GM19395 (cell line): ENCODE results near the gene RBM20.
A peak's percentile ranks its signal among the peaks of the same experiment; 100 is the strongest.

Source experiments
- ATAC-seq: cut with Tn5 transposase; IDR thresholded peaks from one replicate; pipeline ENCODE4 v1.9.1; 2021; ENCODE audit warnings: mild to moderate bottlenecking, moderate library complexity; ENCODE audit not compliant: unreplicated experiment

RBM20 gene

DNA sequence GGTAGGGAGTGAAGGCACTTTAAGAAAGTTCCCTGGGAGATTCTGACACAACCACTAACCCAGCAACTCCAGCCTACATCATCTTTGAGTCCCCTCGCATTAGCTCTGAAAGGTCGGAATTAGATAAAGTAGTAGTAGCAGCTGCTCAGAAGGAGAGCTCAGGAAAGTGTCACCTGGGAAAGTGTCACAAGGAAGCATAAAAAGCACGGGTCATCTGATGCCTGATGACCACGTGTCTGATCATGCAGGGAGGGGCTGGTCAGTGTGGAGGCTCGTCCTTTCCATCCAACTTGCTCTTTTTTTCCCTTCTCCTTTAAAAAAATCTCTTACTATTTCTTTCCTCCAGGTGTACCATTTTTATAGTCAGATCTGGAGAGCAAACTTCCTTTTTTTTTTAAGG lies 180.5 kb downstream of the RBM20 start:
- no peak for ATAC-seq

- no peak for ATAC-seq
Measured at GRCh38 chr10:110825508-110825907, 181.4 kb downstream of the RBM20 start.

DNA sequence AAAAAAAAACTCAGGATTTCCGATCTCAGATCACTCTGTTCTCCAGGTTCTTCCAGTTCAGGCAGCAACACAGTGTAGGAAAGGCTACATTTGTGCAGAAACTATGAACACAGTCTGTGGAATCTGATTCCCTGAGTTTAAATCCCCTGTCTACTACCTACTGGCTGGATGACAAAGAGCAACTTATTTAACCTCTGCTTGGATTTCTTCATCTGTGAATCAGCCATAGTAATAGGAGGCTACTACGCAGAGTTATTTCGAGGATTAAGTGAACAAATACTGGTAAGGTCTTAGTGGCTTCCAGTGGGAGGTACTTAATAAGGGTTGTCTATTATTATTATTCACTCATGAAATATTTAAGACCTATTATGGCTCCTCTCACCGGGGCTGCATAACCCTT lies 183.3 kb downstream of the RBM20 start:
- ATAC-seq: no peak

DNA sequence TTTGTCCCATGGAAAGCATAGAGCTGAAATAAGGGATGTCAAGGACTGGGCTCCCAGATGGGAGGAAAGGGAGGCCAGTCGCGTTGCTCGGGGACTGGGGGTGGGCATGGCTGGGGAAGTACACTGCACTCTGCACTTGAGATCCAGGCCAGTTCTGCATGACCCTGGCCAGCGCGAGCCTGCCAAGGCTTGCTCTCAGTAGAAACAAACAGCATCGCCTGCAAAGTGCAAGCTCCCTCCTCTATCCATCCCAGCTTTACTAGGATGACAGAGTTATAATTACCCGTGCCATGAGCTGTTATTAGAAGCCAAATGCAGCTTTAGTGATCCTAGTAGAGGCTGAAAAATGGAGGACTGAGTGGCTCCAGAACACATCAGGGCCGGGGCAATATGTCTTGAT lies 183.7 kb downstream of the RBM20 start:
- no peak for ATAC-seq

GRCh38 chr10:110828525-110828924 lies 184.4 kb downstream of the RBM20 start:
- ATAC-seq: no peak

DNA sequence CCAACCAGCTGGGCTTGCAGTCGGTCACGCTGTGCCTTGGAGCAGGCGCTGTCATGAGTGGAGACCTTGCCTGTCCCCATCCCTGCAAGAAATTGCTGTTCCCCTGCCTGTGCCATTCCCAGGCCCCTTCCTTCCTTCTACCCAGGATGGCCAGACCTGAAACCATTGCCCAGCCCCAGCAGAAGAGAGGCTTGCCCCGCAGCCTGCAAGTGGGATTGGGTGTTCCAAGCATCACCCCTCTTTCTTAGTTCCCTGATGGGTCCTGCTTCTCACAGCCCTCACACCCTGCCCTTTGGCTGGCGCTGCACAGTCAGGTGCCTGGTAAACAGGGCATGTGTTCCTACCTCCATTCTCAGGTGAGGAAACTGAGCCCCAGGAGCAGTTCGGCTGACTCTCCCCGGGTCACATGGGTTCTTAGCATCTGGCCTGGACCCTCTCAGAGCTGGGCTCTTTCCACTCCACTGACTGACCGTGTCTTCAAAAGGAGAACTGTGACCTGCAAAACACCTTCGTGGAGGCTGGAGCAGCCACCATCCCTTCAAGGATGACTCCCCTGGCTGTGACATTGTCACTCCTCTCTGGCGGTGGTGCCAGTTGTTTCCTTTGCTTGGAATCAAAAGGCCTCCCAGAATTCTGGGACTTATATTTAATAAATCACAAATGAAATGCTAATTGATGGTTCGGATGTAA lies 185.7 kb downstream of the RBM20 start:
- no peak for ATAC-seq

GRCh38 chr10:110833234-110833940 lies 189.3 kb downstream of the RBM20 start:
- ATAC-seq: no peak

DNA sequence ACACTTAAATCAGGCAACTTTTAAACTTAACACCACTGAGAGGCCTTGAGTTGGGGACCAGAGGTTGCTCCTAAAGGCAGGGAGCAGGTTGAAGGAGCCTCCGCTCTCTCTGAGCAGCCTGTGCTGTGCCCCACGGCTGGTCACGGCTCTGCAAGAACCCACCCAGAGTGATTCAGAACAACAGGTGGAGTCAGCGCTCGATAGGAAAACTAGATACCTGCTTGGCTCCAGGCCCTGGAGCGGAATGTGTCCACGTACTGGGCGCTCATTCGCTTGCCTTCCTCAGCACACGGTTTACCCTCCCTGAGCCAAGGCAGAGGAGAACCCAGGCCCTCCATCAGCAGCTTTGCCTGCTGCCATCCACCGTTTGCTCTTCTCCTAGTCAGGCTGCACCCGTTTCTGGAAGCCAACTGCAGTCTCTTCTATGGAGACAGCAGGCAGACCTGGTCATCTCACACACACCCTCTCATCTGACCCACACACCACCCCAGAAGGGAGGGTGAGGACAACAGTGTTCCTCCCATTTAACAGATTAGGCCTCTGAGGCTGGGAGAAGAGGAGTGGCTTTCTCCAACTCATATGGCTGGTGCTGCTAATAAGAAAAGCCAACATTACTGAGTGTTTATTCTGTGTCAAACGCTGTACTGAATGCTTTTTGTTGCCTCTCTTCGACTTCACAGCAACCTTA lies 189.9 kb downstream of the RBM20 start:
- ATAC-seq: no peak

GRCh38 chr10:110834629-110835301 lies 190.6 kb downstream of the RBM20 start:
- ATAC-seq: no peak

- ATAC-seq: no peak
Measured at GRCh38 chr10:110835841-110836240, 191.7 kb downstream of the RBM20 start.

DNA sequence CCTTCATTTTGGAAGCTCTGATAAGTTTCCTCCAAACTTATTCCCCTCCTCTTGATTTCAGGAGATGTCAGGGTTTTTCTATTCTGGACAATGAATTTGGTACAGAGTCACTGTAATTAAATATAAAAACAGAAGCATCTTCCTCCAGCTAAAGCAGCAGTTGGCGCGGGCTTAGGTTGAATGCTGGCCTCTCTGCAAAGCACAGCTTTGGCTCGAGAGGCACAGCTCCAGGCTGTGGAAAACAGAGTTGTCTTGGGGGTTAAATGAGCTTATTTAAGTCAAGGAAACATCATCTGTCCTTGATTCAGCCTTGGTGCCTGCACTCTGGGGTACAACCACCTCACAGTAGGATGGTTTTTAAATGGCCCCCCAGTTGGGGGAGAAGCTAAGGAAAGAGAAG lies 192.6 kb downstream of the RBM20 start:
- no peak for ATAC-seq

DNA sequence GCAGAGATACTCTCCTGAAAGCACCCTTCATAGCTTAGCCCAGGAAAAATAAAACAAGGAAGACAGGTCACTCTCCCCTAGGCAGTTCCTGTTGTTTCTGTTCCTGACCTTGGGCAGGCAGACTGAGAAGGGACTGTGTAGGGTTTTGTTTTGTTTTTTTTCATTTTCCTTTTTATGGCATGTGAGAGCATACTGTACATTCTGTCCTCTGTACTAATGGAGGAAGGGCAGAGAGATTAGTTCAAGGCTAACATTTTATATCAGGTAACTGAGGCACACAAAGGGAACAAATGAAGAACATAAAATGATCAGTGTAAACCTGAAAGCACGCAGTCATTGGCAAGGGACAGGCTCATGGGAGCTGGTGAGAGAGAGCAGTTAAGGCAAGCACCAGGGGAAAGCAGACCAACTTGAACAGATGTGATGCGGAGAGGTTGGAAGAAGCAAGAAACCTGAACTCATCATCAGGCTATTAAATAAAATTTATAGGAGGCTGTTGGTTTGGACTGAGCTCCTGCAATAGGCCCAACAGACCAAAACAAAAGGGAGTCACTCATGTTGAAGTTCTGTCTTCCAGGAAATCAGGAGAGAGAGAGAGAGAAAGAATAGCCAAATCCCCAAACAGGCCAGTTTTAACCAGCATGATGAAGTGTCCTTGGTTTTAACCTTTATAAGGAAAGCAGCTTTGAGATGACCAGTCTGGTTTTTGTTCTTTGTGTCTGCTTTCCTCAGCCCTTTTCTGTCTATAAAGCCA lies 193.5 kb downstream of the RBM20 start:
- no peak for ATAC-seq

GRCh38 chr10:110840225-110840922 lies 196.2 kb downstream of the RBM20 start:
- no peak for ATAC-seq

DNA sequence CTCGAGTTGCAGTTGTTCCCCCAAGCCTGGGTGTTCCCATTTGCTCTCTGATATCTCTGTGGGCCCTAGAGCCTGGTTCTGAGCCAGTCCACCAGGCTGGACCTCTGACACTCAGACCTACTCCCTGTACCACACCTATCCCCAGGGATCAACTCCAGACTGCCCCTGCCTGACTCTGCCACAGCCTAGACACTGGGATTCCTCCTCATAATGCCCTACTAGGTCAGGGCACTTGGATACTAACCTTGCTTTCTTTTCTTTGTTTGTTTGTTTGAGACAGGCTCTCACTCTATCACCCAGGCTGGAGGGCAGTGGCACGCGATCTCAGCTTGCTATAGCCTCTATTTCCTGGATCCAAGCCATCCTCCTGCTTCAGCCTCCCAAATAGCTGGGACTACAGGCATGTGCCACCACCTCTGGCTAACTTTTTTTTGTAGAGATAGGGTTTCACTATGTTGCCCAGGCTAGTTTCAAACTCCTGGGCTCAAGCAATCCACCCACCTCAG lies 196.8 kb downstream of the RBM20 start:
- no peak for ATAC-seq

GRCh38 chr10:110841767-110842267 lies 197.7 kb downstream of the RBM20 start:
- peak; percentile 72 for ATAC-seq

DNA sequence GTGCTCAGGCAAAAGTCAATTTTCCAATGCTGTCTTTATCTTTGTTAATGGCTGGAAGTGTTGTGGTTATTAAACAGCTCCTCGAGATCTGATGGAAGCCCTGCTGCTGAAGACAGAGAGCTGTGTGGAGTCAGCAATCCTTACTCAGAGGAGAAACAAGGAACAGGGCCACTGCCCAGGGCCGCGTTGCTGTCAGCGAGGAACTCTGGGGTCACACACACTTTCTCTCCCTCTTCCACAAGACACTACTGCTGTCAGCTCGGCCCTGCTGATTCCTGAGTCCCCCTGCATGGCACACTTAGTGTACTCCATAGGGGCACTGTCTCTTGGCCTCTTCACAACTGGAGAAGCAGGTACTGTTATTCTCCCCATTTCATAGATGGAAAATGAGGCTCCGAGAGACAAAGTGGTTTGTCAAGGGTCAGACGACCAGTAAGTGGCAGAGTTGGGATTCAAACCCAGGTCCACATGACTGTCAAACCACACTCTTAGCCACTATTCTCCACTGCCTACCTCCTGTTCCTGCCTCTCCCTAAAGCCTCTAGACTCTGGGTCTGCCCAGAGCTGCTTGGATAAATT lies 198.3 kb downstream of the RBM20 start:
- ATAC-seq: peak; percentile 10

GRCh38 chr10:110843031-110843430 lies 198.9 kb downstream of the RBM20 start:
- ATAC-seq: peak; percentile 84

GRCh38 chr10:110843796-110844616 lies 199.9 kb downstream of the RBM20 start:
- no peak for ATAC-seq

DNA sequence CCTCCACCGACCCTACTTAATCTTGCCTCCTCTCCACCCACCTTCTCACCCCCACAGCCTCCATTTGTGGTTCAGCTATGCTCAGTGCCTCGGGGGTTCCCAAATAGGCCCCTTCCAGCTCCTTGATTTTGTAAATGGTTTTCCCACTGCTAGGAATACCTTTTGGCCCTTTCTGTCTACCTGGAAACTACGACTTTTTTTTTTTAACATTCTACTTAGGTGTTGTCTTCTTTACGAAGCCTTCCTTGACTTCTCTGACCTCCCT lies 200.4 kb downstream of the RBM20 start:
- ATAC-seq: no peak
